GM18517 (cell line): Measurements from ENCODE around the gene RSPRY1.
"Not testable (repeated sequence)": the region's sequence is repeated elsewhere in the genome, so short reads cannot be mapped to it uniquely, and the experiment has no call there.

Experiments used
- ATAC-seq: cut with Tn5 transposase; IDR thresholded peaks from one replicate; pipeline ENCODE4 v1.9.1; 2021; ENCODE audit warnings: mild to moderate bottlenecking, moderate library complexity; ENCODE audit not compliant: unreplicated experiment

Gene RSPRY1

DNA sequence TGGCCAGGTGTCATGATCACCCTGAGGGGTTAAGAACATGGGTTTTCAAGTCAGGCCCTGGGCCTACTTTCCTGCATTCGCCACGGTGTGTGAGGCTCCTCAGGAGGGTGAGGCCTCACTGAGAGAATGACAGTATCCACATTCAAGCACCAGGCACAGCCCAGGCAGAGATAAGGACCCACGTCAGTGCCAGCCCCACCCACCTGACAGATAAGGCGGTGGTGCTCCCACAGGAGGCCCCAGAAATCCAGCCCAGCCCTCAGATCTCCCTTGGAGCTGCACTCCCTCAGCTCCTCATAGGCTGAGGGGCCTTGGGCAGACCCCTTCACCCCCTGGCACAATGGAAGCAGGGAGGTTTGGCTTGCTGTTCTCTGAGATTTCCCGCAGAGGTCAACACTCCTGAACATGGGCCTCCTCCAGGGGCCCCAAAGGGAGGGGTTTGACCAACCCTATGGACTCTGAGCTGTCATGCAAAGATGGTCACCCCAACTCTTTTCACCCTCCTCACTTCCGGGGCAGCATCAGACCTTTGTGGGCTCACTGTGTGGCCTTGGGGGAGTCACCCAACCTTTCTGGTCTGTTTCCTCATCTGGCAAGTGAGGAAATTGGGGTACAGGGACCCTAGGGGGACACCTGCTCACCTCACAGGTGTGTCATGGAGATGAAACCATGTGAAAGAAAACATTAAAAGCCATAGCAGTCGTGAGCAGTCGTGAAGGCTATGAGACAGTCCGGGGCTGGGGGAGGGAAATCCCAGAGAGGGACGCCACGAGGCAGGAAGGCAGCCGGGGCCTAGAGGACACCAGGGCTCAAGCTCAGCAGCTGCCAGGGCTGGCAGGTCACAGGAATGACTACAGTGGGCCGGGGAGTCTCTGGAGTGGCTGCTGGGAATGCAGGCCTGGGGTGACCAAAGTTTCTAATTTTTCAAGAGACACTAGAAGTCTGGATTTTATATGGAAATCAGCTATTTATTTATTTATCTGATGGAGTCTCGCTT lies 83.0 kb downstream of the RSPRY1 start:
- ATAC-seq, result no peak

DNA sequence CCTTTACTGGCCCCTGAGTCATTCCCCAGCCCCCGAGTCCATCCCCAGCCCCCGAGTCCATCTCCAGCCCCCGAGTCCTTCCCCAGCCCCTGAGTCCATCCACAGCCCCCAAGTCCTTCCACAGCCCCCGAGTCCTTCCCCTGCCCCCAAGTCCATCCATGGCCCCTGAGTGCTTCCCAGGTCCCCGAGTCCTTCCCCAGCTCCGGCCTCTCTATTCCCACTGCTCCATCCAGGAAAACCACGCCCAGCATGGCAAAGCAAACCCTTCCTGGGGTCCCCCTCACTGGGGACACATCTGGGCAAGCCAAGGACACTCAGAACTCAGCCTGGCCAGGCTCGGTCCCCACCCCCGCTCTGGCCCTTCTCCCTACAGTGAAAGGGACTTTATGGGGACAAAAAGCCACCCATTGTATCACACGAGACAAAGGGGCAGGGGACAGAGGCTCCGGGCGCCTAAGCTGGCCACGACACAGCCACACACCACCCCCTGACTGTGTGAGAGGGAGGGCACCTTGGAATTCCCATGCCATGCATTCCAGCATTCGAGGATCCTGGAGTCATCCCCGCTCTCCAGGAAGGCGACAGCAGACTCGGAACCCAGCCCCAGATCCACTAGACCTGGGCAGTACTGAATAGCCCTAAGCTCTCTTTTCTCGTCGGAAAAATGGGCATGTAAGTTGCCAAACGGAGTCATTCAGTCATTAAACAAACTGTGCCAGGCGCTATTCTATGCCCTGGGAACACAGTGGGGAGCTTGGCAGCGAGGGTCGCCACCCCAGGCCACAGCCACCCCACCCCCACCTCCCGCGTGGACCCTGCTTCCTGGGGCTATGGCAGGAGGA lies 84.3 kb downstream of the RSPRY1 start:
- no peak for ATAC-seq

DNA sequence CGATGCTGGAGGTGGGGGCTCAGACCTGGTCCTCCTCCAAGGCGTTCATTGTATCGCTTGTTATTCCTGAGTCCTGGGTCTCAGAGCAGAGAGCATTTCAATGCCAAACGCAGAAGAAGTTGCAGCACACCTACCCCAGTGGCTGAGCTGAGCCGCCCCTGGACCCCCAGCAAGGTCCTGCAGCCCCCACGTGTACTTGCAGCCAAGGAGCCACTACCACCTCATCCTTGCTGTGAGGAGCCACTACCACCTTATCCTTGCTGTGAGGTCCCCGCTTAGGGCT lies 84.9 kb downstream of the RSPRY1 start:
- ATAC-seq, result no peak

DNA sequence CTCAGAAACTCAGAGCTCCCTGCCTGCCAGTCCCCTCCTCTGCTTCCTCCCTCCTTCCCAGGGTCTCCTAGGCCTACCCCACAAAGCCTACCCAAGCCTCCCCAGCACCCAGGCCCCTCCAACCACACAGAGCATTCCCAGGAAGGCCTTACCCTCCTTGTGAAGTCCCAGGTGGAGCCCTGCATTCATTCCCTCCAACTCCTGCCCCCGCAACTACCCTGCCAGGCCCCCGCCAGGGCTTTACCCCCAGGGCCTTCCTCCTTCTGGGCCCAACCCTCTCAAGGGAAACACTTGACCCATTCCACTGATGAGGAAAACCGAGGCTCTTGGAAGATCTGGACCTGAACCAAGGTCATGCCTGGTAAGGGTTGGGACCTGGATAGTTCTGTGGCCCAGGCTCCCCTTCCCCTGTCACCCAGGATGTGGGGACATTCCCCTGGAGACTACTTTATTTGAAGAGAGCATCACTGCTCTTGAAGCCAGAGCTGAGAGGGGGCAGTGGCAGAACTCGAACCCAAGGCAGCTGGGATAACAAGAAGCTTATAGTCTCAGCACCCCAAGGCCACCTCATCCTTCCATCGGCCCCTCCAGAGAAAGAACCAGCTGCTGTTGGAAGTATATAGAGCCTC lies 85.9 kb downstream of the RSPRY1 start:
- ATAC-seq, result no peak

DNA sequence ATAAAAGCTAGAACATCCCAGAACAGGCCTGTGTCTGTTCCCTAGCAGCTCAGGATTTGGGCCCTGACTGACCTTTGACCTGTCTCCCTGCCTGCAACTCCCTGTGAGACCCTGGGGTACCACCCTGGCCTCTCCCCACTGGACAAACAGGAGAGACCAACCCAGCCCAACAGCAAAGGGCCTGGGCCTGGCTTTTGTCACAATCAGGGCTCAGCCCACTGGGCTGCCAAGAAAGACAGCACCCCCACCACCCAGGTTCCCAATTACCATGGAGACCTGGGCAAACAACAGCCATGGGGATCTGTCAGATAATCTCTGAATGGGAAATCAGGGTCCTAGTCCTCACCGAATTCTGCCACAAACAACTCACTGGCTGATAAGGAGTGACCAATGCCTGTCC lies 87.2 kb downstream of the RSPRY1 start:
- ATAC-seq, result no peak

DNA sequence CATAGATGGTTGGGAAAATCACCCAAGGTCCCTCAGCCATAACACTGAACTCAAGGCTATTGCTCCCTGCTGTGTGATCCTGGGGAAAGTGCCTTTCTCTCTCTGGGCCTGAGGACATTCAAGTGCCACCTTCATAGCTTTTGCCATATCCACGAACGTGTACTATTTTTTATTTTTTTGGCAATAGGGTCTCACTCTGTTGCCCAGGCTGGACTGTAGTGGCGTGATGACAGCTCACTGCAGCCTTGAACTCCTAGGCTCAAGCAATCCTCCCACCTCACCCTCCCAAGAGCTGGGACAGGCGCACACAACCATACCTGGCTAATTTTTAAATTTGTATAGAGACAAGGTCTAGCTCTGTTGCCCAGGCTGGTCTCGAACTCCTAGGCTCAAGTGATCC lies 87.7 kb downstream of the RSPRY1 start:
- ATAC-seq, result no peak

DNA sequence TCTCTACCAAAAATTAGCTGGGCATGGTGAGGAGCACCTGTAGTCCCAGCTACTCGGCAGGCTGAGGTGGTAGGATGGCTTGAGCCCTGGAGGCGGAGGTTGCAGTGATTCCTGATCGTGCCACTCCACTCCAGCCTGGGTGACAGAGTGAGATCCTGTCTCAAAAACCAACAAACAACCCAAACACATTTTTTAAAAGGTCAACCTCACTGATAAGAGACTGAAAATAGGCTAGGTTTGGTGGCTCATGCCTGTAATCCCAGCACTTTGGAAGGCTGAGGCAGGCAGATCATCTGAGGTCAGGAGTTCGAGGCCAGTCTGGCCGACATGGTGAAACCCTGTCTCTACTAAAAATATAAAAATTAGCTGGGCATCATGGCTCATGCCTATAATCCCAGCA lies 89.8 kb downstream of the RSPRY1 start:
- not testable (repeated sequence) for ATAC-seq

DNA sequence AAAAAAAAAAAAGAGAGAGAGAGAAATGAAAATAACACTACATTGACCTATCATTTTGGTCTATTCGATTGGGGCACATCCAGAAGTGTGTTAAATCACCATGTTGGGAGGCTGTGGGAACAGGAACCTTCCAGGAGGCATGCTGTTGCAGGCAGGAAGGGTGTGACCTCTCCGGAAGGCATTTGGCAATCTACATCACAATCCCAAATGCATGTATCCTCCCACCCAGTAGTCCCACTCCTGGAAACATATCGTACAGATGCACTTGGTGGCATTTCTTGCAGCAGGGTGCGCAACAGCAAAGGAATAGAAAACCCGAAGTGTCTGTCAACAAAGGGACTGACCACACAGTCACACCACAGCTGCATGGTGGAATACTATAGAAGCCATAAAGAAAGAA lies 90.5 kb downstream of the RSPRY1 start:
- no peak for ATAC-seq

DNA sequence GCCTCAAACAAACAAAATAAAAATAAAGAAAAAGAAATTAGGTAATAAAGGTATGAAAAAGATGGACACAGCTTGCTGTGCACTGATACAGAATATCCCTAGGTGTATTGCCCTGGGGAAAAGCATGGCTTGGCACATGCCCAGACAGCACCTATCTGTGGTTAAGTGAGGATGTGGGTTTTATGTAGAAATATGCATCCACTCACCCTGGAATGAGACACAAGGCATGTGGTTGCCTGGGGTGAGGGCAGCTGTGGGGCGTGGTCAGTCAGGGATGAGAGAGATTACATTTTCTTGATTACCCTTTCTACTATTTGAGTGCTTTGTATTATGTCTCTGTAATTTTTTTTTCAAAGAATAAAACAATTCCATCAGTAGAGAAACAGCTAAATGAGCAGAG lies 91.5 kb downstream of the RSPRY1 start:
- no peak for ATAC-seq

DNA sequence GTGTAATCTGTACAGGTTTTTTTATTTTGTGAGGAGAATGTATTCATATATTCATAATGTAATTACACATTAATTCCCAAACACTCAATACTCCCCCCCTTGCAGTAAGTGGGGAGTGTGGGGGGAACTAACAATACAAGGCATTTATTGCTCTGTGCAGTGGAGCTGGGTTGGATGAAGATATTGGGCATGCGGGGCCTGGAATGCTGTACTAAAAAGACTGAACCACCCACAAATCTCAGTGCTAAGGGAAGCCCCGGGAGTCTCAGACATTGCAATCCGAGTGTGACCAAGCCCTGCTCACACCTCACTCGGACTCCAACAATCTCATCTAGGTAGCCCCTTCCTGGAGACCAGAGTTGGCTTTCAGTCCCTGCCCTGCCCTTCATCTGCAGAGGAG lies 92.4 kb downstream of the RSPRY1 start:
- no peak for ATAC-seq

DNA sequence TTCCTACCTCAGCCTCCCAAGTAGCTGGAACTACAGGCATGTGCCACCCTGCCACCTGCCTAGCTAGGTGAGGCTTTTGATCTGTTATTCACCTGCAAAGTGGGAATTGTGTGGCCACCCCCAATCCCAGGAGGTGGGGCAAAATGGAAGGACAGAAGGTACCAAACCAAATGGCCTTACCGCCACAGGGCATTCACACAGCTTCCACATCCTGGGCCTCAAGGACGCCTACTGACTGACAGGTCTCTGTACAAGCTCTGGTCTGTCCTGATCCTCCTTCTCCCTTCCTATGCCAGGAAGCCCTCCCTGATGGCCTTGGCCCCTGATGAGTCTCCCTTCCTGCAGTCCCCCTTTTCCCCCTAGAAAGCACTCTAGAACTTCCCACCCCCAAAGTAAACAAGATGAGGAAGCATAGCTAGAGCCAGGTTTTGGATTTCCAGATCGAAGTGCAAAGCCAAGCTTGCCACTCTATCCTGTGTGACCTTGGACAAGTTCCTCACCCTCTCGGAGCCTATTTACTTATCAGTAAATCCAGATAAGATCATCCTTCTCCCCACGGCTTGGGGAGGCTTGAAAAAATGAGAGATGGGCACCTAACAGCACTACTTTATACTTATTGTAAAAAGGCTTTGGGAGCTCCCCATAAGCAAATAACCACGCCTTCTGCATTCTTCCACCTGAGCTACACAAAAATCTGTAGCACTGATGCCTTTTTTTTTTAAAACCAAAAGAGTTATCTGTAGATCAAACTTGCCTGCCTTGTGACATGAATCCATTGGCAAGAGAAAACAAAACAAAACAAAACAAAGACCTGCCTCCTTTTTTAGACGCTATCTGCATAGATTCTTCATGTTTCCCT lies 93.9 kb downstream of the RSPRY1 start:
- ATAC-seq, result no peak

DNA sequence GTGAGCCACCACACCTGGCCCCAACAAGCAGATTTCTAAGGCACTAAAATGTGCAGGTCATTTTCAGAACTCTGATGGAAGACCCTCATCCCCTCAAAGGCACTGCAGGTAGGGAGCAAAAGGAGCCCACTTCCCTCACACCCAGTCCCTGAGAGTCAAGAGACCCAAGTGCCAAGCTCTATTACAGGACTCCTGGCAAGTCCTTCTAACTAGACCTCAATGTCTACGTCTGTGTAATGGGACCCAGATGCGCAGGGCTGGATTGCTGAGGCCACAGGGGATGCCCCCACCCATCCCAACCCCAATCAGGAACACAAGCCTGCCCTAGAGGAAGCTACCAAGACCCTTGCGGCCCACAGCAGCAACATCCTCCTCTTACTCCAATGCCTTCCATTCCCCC lies 95.7 kb downstream of the RSPRY1 start:
- no peak for ATAC-seq

DNA sequence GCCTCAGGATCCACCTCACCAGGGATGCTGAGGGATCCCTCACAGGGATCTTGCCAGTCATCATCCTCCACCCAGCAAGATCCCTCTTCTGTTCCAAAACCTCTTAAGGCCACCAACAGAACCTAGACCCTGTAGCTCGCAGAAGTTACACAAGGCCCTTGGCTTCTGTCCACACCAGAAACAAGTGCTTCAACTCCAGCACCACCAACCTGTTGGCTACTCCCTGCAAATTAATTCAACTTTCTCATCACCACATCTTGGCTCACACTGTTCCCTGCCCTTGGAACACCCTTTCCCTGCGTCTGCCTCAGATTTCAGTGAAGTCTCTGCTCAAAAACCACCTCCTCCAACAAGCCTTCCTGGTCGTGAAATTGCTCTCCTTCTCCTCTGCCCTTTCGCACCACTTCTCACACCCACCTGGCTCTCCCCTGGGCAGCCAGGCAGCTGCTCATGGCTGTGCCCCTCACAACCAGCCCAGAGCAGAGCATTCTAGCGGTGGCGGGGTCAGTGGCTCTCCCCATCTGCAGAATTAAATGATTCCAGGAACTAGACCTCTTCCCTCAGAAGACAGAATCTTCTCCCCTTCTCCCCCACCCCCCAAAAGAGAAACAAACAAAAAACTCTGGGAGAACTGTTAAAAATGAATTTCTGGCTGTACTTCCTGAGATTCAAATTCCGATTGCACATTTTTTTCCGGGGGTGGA lies 96.5 kb downstream of the RSPRY1 start:
- no peak for ATAC-seq

DNA sequence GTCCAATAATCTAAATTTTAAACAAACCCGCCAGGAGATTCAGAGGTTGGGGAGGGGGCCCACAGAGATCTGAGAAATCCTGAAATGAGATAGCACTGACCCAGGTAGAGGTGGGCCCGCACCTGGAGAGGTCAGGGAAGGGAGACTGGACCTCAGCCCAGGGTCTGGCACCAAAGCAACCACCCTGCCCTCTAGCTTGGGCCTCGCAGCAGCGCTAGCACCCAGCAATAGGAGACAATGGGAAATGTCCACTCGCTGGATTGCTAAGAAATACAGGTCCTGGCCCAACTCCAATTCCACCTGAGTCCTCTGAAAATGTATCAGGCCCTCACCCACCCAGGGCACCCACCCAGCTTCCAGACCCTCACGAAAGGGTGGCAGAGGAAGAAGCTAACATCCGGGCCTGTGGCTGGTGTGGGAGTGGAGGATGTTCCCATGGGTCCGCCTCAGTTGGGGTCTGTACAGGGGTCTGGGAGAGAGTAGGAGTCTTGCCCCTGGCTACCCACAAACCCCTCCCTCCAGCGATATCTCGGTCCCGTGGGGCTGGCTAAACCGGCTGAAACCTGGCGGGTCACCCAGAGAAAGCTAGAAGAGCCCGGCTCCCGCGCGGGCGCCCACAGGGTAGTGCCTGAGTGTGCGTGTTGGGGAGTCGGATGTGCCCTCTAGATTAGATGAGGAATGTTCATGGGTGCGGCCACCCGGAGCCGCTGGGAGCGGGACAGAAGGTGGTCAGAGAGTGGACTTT lies 97.3 kb downstream of the RSPRY1 start:
- ATAC-seq, result no peak

DNA sequence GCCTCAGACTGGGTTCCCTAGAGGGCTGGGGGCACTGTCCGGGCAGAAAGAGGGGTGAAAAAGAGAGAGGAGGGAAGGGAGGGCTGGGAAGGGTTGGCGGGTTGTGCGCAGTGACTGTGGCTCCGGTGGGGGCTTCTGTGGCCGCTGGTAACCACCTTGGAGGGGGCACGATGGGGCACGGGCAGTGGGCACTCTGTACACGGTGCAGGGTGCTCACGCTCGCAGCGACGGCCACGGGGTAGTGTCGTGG lies 97.8 kb downstream of the RSPRY1 start:
- ATAC-seq, result no peak

DNA sequence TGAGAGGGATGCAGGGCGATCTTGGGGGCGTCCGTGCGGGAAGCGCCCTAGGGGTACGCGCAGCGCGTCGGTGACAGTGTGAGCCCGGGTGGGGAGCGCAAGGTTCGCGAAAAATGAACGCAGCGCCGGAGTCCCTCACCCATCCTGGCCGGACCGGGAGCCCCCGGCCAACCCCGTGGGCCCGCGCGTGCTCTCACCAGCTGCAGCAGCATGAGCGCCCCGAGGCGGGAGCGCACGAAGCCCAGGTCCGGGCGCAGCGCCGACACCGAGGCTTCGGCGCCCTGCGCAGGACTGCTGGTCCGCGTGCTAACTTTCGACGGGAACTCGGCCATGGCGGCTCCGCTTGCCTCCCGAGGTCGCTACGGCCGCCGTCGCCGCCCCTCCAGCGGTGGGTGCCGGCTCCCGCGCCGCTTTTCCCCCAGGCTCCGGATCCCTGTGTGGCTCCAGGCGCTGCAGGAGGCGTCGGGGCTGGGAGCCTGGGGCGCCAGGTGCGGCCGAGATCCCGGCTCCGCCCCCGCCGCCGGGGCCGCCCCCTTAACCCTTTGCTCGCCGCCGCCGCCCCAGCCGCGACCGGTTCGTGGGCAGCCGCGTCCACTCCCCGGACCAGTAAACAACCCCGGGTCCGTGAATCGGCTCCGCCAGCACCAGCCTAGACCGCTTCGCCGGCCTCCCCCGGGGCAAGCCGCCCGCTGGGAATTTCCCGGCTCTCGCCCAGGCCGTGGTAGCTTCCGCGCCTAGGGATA lies 98.3 kb downstream of the RSPRY1 start, which contains the start of gene PLLP:
TSS of gene PLLP (minus strand) at position 464 of the 743 bp plus-strand sequence. CDS start at position 332, 132 bp downstream.
- ATAC-seq, result no peak

DNA sequence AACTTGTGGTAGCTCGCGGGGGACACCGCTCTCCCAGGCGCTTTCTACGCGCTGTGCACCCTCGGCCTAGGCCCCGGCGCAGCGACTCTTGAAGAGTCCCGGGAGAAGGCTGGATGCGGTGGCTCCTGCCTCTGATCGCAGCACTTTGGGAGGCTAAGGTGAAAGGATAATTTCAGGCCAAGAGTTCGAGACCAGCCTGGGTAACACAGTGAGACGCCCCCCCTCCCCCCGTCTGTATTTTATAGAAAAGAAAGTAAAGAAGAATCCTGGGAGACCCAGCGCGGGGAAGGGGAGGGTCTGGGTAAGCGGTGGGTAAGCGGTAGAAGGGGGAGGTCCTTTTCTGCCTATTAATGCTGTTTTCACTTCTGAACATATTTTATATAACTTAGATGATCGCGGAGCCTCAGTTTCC lies 98.8 kb downstream of the RSPRY1 start:
- no peak for ATAC-seq

DNA sequence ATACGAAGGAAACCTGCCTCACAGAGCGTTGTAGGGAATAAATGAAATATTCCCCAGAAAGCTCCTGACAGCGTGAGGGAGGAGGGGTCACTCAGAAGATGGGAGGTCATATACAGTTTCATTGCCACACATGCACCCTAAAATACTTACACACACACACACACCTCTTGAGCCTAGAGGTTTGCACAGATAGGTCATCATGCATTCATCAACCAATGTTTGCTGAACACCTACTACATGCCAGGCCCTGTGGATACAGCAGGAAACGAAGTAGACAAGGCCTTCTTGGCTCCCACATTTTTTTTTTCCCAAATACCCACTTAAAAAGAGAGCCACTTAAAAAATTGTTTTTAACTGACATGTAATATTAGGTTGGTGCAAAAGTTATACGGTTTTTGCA lies 99.2 kb downstream of the RSPRY1 start:
- ATAC-seq, result no peak
